ENCODE measurements around the gene TMEM213.

GRCh38 chr7:138797715-138798320 lies at the start of gene TMEM213, which contains the start of gene ATP6V0A4:
- no peak for TF ChIP-seq EZH2 (IDR thresholded peaks at IDR 0.05; ENCODE audit: borderline replicate concordance, insufficient read depth, low read length, poor library complexity, severe bottlenecking)
- TF ChIP-seq MXI1 (conservative IDR thresholded peaks at IDR 0.05; ENCODE audit: poor library complexity, severe bottlenecking) = no peak
- TF ChIP-seq CTCF (IDR thresholded peaks at IDR 0.05; ENCODE audit: poor library complexity, severe bottlenecking) = no peak
